ENCODE measurements around the gene KRIT1. TPM values are rescaled to one million over a fixed set of nuclear protein-coding genes. Genes with fewer than 3 reads are reported as not detected.

KRIT1 gene
- 18.3 and 19.8 TPM in 2 replicates for total RNA-seq (2014; rRNA removed; shearing (Covaris generic))

DNA sequence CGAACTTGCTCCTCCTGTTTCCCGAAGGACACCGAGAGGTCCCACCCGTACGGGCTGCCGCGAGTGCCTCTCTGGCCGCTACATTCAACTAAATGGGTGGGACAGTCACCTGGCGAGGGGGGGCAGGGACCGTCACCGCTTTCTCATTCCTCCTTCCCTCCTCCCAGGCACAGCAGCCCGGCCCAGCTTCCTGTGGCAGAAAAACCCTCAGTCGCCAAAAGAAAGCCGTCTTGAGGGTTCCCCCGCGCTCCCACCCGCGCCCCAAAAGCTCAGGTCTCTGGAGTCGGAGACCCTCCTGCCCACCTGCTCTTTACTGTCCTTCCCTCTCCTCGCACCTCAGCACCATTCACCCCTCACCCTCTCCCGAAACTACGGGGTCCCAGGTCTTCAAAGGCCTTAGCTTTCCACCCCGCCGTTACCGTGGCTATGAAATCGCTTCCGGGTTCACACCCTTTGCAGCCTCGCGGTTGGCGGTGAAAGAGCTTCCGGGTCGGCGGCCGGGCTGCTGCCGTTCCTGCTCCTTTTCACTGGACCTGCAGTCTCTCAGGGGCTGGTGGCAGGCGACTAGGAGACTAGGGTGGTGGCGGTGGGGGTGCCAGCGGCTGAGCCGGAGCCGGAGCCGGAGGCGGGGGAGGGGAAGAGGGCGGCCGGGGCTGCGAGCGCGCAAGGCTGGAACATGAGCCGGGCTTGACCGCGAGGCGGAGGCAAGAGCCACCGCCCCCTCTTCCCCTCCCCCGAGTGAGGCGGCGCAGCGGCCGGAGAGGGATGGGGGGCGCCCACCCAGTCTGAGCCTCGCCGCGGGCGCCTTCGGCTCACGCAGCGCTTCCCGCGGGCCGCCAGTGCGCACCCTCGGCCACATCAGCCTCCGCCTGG is at the start of gene KRIT1, which contains the start of gene ANKIB1:
Gene KRIT1 (minus strand): TSS at position 428 of the 873 bp plus-strand sequence. CDS start 3,779 bp downstream, outside the sequence.
Gene ANKIB1 (plus strand): TSS at position 488 of the 873 bp plus-strand sequence. CDS start 49,005 bp downstream, outside the sequence.
- Histone ChIP-seq H3K36me3 (replicated peaks; ENCODE audit: control insufficient read depth, insufficient read depth, low read length) (no peaks in the 10 kb centered on the region; the same call in 1 of the 2 replicates), H3K27me3 (ENCODE audit: control insufficient read depth, insufficient read depth, low read length) (no peaks in the 10 kb centered on the region), H3K4me3 (ENCODE audit: insufficient read depth, low read depth, low read length) (peak within 1 kb of the TSS; percentile 85)
- DNase-seq, result peak; percentile 90

DNA sequence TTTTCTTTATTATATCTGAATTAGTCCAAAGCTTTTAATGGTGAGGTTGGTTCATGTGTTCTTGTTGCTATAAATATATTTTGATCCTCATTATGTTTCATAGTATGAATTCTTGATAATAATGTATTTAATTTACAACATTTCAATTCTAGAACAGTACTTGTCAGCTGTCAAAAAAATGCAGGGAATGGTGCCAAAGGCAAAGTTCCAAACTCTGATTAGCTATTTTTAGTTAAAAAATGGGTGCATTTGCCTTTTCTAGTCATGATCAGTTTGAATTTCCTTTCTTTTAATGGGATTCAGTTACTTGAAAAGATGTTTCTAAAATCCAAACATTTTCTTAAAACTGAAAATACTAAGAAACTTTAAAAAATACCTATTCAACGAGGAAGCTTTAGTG is 49.7 kb upstream of the KRIT1 start:
- H3K36me3 ChIP-seq (replicated peaks; ENCODE audit: control insufficient read depth, insufficient read depth, low read length), result no peaks in the 10 kb centered on the region
- H3K27me3 ChIP-seq (ENCODE audit: control insufficient read depth, insufficient read depth, low read length), result no peaks in the 10 kb centered on the region
- no peak overlapping the region for H3K4me3 ChIP-seq (ENCODE audit: insufficient read depth, low read depth, low read length)
- DNase-seq, result no peak

DNA sequence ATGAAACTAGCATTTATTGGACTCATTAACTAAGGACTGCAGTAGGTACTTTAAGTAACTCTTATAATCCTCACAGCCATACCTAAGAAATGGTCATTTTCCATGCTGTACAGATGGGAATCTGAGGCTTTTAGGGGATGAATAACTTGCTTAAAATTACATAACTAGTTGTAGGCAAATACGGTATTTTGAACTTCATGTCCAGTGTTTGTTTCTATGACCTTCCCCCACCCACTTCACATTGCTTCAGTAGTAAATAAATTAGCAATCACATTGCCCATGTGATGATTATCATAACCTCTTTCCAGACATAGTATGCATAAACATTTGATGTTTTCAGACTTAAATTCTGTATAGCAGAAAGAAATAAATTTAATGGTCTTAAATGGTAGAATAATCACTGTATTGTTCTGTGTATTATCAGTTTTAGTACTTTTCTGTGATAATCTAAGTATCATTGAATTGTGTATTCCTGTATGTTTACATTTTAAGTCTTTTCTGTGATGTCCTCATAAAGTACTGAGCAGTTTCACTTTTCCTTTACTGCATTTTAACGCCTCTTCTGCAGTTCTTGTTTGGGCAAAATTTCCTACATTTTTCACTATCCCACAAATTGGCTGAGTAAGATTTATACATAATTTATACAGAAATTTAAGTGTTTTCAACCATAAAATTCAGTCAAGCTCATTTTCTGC is 48.3 kb upstream of the KRIT1 start:
- H3K36me3 ChIP-seq (replicated peaks; ENCODE audit: control insufficient read depth, insufficient read depth, low read length), result no peaks in the 10 kb centered on the region
- H3K4me3 ChIP-seq (ENCODE audit: insufficient read depth, low read depth, low read length), result no peak overlapping the region
- no peaks in the 10 kb centered on the region for H3K27me3 ChIP-seq (ENCODE audit: control insufficient read depth, insufficient read depth, low read length)
- no peak for DNase-seq

DNA sequence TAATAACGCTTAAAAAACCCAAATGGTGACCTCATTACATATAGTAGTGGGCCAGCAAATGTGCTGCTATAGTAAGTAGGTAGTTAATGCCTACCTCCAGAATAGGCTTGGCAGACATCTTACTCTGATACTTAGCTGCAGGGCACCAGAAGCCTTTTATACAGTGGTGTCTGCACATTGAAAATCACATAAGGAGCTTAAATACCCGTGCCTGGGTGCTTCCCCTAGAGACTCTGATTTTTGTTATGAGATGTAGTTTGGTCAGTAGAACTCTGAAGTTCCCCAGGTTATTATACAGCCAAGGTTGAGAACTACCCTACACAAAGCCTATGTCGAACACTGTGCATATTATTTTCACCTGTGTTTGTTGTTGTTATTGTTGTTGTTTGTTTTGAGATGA is 47.3 kb upstream of the KRIT1 start:
- H3K27me3 ChIP-seq (ENCODE audit: control insufficient read depth, insufficient read depth, low read length), result no peaks in the 10 kb centered on the region
- H3K4me3 ChIP-seq (ENCODE audit: insufficient read depth, low read depth, low read length), result no peak overlapping the region
- H3K36me3 ChIP-seq (replicated peaks; ENCODE audit: control insufficient read depth, insufficient read depth, low read length), result no peaks in the 10 kb centered on the region
- no peak for DNase-seq

DNA sequence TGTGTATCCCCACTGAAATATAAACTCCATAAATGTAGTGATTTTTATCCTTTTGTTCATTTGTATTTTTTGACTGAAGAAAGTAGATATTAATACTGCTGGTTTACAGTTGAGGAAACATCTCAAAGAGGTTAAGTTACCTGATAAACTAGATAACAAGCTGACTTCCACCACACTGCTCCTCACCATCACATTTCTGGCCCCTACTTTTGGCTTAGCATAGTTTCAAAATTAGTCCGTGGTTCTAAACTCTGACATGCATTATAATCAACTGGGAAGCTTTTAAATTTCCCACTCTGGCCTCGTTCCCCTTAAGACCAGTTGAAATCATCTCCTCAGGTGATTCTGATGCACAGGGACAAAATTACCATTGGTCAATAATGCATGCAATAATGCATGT is 43.6 kb upstream of the KRIT1 start:
- Histone ChIP-seq H3K4me3 (ENCODE audit: insufficient read depth, low read depth, low read length) (no peak overlapping the region), H3K27me3 (ENCODE audit: control insufficient read depth, insufficient read depth, low read length) (no peaks in the 10 kb centered on the region), H3K36me3 (replicated peaks; ENCODE audit: control insufficient read depth, insufficient read depth, low read length) (no peaks in the 10 kb centered on the region)
- DNase-seq, result no peak

DNA sequence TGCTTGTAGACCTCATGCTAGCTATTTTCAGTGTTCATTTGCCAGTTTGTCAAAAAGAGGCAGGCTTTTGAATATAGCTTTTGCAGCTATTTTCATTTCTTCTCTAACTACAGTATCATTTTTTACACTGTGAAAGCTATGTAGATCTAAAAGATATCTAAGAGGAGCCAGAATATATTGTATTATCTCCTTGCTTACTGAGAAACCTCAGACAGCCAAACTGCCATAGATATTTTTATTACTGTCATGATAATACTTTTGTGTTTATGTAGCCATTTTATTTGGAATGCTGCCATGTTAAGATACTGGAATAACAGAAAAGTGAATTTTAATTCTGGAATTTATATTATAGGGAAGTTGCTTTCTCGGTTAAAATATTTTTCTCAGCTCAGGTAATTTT is 37.2 kb upstream of the KRIT1 start:
- no peak overlapping the region for H3K4me3 ChIP-seq (ENCODE audit: insufficient read depth, low read depth, low read length)
- H3K36me3 ChIP-seq (replicated peaks; ENCODE audit: control insufficient read depth, insufficient read depth, low read length), result no peaks in the 10 kb centered on the region
- no peaks in the 10 kb centered on the region for H3K27me3 ChIP-seq (ENCODE audit: control insufficient read depth, insufficient read depth, low read length)
- DNase-seq, result no peak

DNA sequence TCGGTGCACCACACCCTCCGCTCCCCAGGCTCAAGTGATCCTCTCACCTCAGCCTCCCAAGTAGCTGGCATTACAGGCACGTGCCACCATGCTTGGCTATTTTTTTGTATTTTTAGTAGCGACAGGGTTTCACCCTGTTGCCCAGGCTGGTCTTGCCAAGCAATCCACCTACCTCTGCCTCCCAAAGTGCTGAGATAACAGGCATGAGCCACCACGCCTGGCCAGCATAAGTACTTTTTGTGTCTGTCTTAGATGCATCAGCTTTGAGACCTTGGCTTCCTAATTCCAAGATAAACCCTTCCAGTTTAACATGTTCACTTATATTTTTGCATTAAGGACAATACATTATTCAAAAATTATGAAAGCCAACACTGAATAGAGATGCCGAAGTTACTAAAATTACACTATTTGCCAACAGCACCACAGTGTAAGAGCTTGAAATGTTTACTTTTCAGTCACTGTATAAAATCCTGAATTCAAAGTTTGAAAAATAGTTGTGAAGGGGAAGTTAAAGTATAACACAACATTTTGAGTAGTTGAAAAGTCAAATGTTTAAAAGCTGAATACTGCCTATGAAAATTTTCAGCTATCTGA is 36.6 kb upstream of the KRIT1 start:
- Histone ChIP-seq H3K4me3 (ENCODE audit: insufficient read depth, low read depth, low read length) (no peak overlapping the region), H3K27me3 (ENCODE audit: control insufficient read depth, insufficient read depth, low read length) (no peaks in the 10 kb centered on the region), H3K36me3 (replicated peaks; ENCODE audit: control insufficient read depth, insufficient read depth, low read length) (no peaks in the 10 kb centered on the region)
- no peak for DNase-seq

DNA sequence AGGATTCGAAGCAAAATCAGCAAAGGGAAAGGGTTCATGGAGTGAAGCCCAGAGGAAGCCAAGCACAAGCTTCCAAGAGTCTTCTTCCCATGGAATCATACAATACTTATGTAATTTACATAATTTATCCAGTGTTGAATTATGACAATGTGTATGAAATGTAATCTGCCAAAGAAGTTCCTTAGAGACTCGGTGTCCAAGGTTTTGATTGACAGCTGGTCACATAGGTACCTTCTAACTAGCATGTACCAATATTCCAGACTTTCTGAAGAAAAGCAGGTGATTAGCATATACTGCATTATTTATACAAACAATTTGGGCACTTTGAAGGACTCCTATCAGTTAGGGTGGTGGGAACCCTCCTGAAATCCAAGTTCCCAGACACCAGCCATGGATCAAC is 35.3 kb upstream of the KRIT1 start:
- no peak overlapping the region for H3K4me3 ChIP-seq (ENCODE audit: insufficient read depth, low read depth, low read length)

DNA sequence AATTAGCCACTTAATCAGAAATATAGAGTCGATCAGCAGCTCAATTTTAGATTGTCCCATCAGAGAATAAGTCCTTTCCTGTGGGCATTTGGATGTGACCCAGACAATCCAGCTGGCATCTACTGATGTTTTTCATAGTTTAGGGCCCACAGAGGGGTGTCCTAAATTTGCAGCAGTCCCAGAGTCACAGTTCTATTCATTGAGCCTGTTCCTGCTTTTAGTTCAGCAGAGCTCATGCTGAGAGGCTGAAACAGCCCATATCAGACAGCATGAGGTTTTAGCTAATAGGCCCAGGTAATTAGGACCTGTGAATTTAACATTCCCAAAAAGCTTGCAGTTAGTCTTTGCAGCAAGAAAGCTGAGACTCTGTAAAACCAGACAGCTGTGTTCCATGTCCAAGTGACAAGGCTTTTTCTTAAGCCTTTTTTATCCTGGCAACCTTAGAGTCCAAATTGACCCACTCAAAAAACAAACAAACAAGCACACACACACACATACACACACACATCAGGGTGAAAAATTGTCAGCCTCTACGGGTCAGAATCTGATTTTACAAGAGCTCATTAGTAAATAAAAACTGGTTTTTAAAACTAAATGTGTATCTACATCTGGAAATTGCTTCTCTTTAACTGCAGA is 33.8 kb upstream of the KRIT1 start:
- H3K36me3 ChIP-seq (replicated peaks; ENCODE audit: control insufficient read depth, insufficient read depth, low read length), result no peaks in the 10 kb centered on the region
- H3K27me3 ChIP-seq (ENCODE audit: control insufficient read depth, insufficient read depth, low read length), result no peaks in the 10 kb centered on the region
- no peak for DNase-seq
- H3K4me3 ChIP-seq (ENCODE audit: insufficient read depth, low read depth, low read length), result no peak overlapping the region

More for the DNA sequence above, 35.3 kb upstream of the KRIT1 start:
- no peak for DNase-seq
- Histone ChIP-seq H3K27me3 (ENCODE audit: control insufficient read depth, insufficient read depth, low read length) (no peaks in the 10 kb centered on the region), H3K36me3 (replicated peaks; ENCODE audit: control insufficient read depth, insufficient read depth, low read length) (no peaks in the 10 kb centered on the region)

DNA sequence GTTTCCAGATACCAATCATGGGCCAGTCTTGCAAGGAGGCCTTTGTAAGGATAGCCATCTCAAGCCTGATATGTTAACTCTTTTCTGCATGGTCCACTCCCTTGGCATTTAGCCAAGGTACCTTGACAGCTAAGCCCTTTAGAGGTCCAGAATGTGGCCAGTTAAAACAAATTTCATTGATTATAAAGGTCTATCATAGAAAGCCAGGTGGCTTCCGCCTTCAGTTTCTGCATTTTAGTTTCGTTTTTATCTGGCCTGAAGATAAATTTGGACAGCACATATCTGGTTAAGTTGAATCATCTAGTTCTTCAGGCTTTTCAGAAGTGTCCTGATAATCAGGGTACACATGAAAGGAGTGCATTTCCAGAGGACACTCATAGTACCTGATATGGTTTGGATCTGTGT is 30.7 kb upstream of the KRIT1 start:
- H3K27me3 ChIP-seq (ENCODE audit: control insufficient read depth, insufficient read depth, low read length), result no peaks in the 10 kb centered on the region
- DNase-seq, result no peak
- H3K4me3 ChIP-seq (ENCODE audit: insufficient read depth, low read depth, low read length), result no peak overlapping the region
- no peaks in the 10 kb centered on the region for H3K36me3 ChIP-seq (replicated peaks; ENCODE audit: control insufficient read depth, insufficient read depth, low read length)

DNA sequence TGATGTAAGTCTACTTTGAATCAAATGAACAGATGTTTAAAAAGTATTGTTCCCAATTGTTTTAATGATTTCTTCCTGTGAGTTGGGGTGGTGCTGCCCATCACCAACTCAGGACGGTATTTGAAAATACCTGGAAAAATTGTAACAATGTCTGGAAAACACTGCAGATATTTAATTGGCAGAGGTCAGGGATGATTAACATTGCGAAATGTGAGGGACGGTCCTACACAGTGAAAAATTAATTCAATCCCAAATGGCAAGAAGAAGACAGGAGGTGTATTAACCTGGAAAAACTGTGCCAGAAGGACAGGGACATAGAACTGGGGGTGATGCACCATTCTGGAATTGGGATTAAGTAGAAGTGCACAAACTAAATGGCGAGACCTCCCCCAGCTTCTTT is 29.6 kb upstream of the KRIT1 start:
- H3K4me3 ChIP-seq (ENCODE audit: insufficient read depth, low read depth, low read length), result no peak overlapping the region
- DNase-seq, result no peak
- no peaks in the 10 kb centered on the region for H3K27me3 ChIP-seq (ENCODE audit: control insufficient read depth, insufficient read depth, low read length)
- H3K36me3 ChIP-seq (replicated peaks; ENCODE audit: control insufficient read depth, insufficient read depth, low read length), result no peaks in the 10 kb centered on the region

DNA sequence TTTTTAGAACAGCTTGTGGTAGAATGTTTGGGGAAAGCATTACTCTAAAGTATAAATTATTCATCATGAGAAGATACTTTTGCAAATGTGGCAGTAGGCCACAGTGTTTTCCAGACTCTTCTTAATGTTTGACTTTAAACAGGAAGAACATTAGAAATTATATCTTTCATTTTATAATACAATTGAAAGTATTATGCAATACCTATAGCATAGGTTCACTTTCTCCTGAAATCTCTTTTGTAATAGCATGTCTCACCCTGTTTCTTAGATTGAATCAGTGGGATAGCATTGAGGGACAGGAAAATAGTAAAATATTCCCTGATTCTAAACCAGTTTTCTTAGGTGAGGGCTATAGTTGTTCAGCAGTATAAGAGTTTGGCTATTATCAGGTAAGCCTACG is 23.2 kb upstream of the KRIT1 start:
- no peaks in the 10 kb centered on the region for H3K36me3 ChIP-seq (replicated peaks; ENCODE audit: control insufficient read depth, insufficient read depth, low read length)
- H3K27me3 ChIP-seq (ENCODE audit: control insufficient read depth, insufficient read depth, low read length), result no peaks in the 10 kb centered on the region
- H3K4me3 ChIP-seq (ENCODE audit: insufficient read depth, low read depth, low read length), result no peak overlapping the region
- no peak for DNase-seq

DNA sequence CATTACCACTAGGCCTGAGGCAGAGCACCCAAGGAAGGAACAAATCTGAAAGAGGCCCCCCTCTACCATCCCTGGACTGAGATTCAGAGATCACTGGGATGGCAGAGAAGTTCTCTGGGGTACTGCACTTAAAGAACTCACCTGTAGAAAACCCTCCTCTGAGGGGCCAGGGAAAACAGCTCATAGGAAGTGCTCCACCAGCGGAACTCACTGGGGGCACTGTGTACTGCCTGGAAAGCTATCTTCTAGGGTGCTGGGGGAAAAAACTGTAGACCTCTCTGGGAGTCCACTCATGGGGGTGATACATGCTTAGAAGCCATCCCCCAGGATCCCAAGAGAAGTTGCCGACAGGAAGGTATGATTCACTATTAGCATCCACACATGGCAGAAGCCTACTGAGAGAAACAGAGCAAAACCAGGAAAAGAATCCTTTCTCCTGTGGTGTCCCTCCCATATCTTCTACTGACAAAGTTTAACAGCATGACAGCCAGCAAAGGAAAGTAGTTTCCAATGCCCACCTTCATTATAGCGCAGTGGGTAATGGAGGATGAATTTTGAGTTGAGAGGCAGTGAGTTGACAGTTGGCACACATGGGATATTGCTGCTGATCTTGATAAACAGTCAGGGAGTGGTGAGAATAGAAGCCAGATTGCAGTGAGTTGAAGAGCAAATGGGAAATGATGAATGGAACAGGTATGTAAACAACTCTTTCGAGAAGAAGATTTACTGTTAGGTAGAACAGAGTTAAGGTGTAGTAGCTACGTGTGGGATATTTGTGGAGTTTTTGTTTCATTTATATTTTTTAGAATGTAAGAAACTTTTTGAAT is 20.9 kb upstream of the KRIT1 start:
- peak; percentile 22 for DNase-seq
- no peak overlapping the region for H3K4me3 ChIP-seq (ENCODE audit: insufficient read depth, low read depth, low read length)
- no peaks in the 10 kb centered on the region for H3K36me3 ChIP-seq (replicated peaks; ENCODE audit: control insufficient read depth, insufficient read depth, low read length)
- no peaks in the 10 kb centered on the region for H3K27me3 ChIP-seq (ENCODE audit: control insufficient read depth, insufficient read depth, low read length)
